Activated naive CD8-positive, alpha-beta T cell treated with anti-CD3 and anti-CD28 coated beads for 36 hours (primary cell): ENCODE data around the gene PARP1. TPM values are rescaled to one million over a fixed set of nuclear protein-coding genes. Genes with fewer than 3 reads are reported as not detected.

Experiments used
- DNase-seq: peaks from one replicate; pipeline ENCODE4 v3.0.0; 2021
- H3K27ac Mint-ChIP-seq: one replicate; pipeline ENCODE4 v1.8.0; 2022; ENCODE audit warnings: mild to moderate bottlenecking, moderate library complexity, mixed read lengths
- H3K27me3 Mint-ChIP-seq: one replicate; pipeline ENCODE4 v1.8.0; 2022; ENCODE audit warnings: mild to moderate bottlenecking, mixed read lengths
- H3K36me3 Mint-ChIP-seq: one replicate; pipeline ENCODE4 v1.8.0; 2021; ENCODE audit warnings: mild to moderate bottlenecking, mixed read lengths
- H3K4me1 Mint-ChIP-seq: one replicate; pipeline ENCODE4 v1.8.0; 2021; ENCODE audit warnings: mixed read lengths
- H3K4me3 Mint-ChIP-seq: one replicate; pipeline ENCODE4 v1.8.0; 2022; ENCODE audit warnings: mild to moderate bottlenecking, moderate library complexity, mixed read lengths
- H3K9me3 Mint-ChIP-seq: one replicate; pipeline ENCODE4 v1.8.0; 2022; ENCODE audit warnings: mixed read lengths
- total RNA-seq, 2 experiments: library from RNA; stranded (reverse); gene quantifications; one replicate each; pipeline ENCODE4 v1.2.3, GENCODE V29; 2021

Gene PARP1
- total RNA-seq, 2 experiments from 2014 or later = 226 to 228 TPM

- Mint-ChIP-seq H3K9me3 (no peaks in the 10 kb centered on the region), H3K27ac (no peak overlapping the region), H3K27me3 (no peaks in the 10 kb centered on the region), H3K36me3 (peaks cover 45% of the 10 kb centered on the region), H3K4me1 (peaks cover 53% of the 10 kb centered on the region), H3K4me3 (peak overlapping the region; percentile 100)
- no peak for DNase-seq
These were observed 3.6 kb downstream of the PARP1 start for GRCh38 chr1:226404063-226404903.

- H3K4me3 Mint-ChIP-seq = no peak overlapping the region
- H3K4me1 Mint-ChIP-seq = peaks cover 52% of the 10 kb centered on the region
- peaks cover 51% of the 10 kb centered on the region for H3K36me3 Mint-ChIP-seq
These were observed 4.5 kb downstream of the PARP1 start for GRCh38 chr1:226403201-226404034.

DNA sequence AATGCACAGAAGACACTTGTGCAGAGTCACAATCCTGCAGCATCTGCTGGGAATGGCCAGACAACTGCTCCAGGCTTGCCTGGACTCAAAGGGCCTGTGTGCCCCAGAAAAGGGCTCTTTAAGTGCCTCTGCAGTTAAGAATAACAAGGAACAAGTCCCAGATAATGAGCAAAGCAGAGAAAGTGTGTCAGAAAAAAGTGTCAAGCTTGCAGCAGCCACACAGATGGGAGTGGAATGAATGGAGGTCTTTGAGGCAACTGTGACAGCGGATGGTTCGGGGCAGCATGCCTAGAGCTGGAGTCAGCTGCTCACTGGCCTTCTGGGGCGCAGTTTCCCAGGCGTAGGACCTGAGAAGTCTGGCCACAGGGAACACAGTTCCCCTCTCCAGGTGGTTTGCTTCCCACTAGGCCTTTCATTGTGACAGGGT lies 5.1 kb downstream of the PARP1 start:
- H3K27ac Mint-ChIP-seq = no peak overlapping the region
- DNase-seq = no peak
- no peaks in the 10 kb centered on the region for H3K9me3 Mint-ChIP-seq
- peaks cover 56% of the 10 kb centered on the region for H3K36me3 Mint-ChIP-seq
- peaks cover 52% of the 10 kb centered on the region for H3K4me1 Mint-ChIP-seq
- no peak overlapping the region for H3K4me3 Mint-ChIP-seq
- no peaks in the 10 kb centered on the region for H3K27me3 Mint-ChIP-seq

More at GRCh38 chr1:226403201-226404034, 4.5 kb downstream of the PARP1 start:
- Mint-ChIP-seq H3K27ac (no peak overlapping the region), H3K9me3 (no peaks in the 10 kb centered on the region), H3K27me3 (no peaks in the 10 kb centered on the region)
- no peak for DNase-seq

GRCh38 chr1:226401355-226402303 lies 6.3 kb downstream of the PARP1 start:
- no peak overlapping the region for H3K4me3 Mint-ChIP-seq
- DNase-seq = no peak
- peaks cover 52% of the 10 kb centered on the region for H3K4me1 Mint-ChIP-seq
- H3K27me3 Mint-ChIP-seq = no peaks in the 10 kb centered on the region
- no peak overlapping the region for H3K27ac Mint-ChIP-seq
- H3K36me3 Mint-ChIP-seq = peaks cover 54% of the 10 kb centered on the region
- no peaks in the 10 kb centered on the region for H3K9me3 Mint-ChIP-seq

DNA sequence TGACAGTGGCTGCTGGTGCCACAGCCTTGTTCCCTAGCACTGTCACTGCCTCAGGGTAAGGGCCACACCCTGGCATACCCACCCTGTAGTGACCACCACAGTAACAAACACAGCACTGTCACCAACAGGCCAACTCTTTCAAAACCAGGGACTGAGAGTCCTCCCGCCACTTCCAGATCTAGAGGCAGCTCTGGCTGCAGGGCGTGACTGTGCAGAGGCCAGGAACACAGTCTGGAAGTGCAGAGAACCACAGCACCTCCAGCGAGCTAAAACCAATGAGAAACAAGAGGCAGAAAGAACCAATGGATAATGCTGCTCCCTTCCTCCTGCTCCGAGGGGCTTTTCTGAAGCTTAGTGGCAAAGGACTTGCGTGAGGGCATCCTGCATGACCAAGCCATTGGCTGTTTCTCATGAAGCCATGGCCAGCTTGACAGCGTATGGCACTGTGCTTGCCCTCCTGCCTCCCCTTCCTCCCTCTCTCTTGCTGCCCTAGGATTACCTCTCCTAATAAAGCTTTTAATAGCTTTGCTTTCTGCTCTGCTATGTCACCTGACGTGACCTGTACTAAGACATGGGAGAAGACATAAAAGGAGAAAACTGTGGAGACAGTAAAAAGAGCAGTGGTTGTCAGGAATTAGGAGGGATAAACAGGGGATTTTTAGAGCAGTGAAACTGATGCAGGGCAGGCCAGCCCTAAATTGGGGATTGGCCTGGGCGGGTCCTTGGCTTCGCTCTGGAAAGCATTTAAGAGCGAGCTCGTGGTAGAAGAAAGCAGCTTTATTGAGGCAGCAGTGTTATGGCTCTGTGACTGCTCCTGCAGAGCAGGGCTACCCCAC lies 7.2 kb downstream of the PARP1 start:
- H3K4me1 Mint-ChIP-seq = peaks cover 47% of the 10 kb centered on the region
- H3K9me3 Mint-ChIP-seq = no peaks in the 10 kb centered on the region
- H3K27ac Mint-ChIP-seq = no peak overlapping the region
- peaks cover 50% of the 10 kb centered on the region for H3K36me3 Mint-ChIP-seq
- DNase-seq = no peak
- no peaks in the 10 kb centered on the region for H3K27me3 Mint-ChIP-seq
- H3K4me3 Mint-ChIP-seq = no peak overlapping the region

- peaks cover 52% of the 10 kb centered on the region for H3K36me3 Mint-ChIP-seq
- H3K9me3 Mint-ChIP-seq = no peaks in the 10 kb centered on the region
- no peak overlapping the region for H3K4me3 Mint-ChIP-seq
- H3K27me3 Mint-ChIP-seq = no peaks in the 10 kb centered on the region
- peaks cover 37% of the 10 kb centered on the region for H3K4me1 Mint-ChIP-seq
- H3K27ac Mint-ChIP-seq = no peak overlapping the region
- DNase-seq = no peak
These were observed 9.8 kb downstream of the PARP1 start for GRCh38 chr1:226397955-226398636.

DNA sequence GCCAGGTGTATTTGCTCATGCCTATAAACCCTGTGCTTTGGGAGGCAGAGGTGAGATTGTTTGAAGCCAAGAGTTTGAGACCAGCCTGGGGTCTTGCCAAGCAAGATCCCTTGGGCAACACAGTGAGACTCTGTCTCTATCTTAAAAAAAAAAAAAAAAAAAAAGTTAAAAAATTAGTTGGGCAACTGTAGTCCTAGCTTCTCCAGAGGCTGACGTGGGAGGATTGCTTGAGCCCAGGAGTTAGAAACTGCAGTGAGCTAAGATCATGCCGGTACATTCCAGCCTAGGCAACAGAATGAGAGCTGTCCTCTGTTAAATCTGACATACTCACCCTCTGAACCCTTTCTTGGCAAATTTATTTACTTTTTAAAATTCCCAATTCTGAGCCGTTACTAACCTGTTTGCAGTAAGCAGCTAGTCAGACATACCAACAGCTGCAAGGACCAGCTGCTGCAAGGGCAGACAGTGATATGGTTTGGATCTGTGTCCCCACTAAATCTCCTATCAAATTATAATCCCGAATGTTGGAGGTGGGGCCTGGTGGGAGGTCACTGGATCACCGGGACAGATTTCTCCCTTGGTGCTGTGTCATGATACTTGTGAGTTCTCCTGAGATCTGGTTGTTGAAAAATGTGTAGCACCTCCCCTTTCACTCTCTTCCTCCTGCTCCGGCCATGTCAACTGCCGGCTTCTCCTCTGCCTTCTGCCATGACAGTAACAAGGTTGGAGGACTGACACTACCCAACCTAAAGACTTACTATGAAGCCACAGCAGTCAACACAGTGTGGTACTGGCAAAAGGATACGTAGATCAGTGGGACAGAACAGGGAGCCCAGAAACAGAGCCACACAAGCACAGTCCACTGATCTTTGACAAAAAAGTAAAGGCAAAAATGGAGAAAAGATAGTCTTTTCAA lies 10.6 kb downstream of the PARP1 start:
- Mint-ChIP-seq H3K9me3 (no peaks in the 10 kb centered on the region), H3K4me1 (peaks cover 33% of the 10 kb centered on the region), H3K4me3 (no peak overlapping the region), H3K27ac (no peak overlapping the region), H3K27me3 (no peaks in the 10 kb centered on the region), H3K36me3 (peaks cover 51% of the 10 kb centered on the region)
- no peak for DNase-seq

- Mint-ChIP-seq H3K27me3 (no peaks in the 10 kb centered on the region), H3K27ac (no peak overlapping the region), H3K36me3 (peaks cover 46% of the 10 kb centered on the region), H3K9me3 (no peaks in the 10 kb centered on the region), H3K4me3 (no peak overlapping the region), H3K4me1 (peaks cover 20% of the 10 kb centered on the region)
- no peak for DNase-seq
These were observed 12.1 kb downstream of the PARP1 start for GRCh38 chr1:226395753-226396152.

DNA sequence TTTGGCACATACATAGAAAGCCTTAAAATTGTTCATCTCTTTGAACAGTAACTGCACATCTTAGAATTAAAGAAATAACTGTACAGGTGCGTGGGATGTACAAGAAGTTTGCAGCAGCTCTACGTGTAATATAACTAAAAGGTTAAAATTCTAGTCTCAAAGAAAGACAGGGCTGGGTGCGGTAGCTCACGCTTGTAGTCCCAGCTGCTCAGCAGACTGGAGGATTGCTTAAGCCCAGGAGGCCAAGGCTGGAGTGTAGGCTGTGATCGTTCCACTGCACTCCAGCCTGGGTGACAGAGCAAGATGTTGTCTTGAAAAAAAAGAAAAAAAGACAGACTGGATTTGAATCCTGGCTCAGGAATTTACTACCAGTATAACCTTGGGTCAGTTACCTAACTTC lies 13.4 kb downstream of the PARP1 start:
- peaks cover 34% of the 10 kb centered on the region for H3K36me3 Mint-ChIP-seq
- DNase-seq = no peak
- no peak overlapping the region for H3K27ac Mint-ChIP-seq
- no peaks in the 10 kb centered on the region for H3K9me3 Mint-ChIP-seq
- H3K4me1 Mint-ChIP-seq = peaks cover 20% of the 10 kb centered on the region
- H3K4me3 Mint-ChIP-seq = no peak overlapping the region
- H3K27me3 Mint-ChIP-seq = no peaks in the 10 kb centered on the region

GRCh38 chr1:226390681-226391080 lies 17.2 kb downstream of the PARP1 start:
- Mint-ChIP-seq H3K36me3 (peaks cover 22% of the 10 kb centered on the region), H3K27me3 (no peaks in the 10 kb centered on the region), H3K4me1 (peaks cover 12% of the 10 kb centered on the region), H3K4me3 (no peak overlapping the region), H3K27ac (no peak overlapping the region), H3K9me3 (no peaks in the 10 kb centered on the region)
- no peak for DNase-seq

- Mint-ChIP-seq H3K27ac (no peak overlapping the region), H3K27me3 (no peaks in the 10 kb centered on the region), H3K36me3 (peaks cover 22% of the 10 kb centered on the region), H3K4me1 (no peaks in the 10 kb centered on the region), H3K4me3 (no peak overlapping the region), H3K9me3 (no peaks in the 10 kb centered on the region)
- DNase-seq = no peak
These were observed 19.8 kb downstream of the PARP1 start for GRCh38 chr1:226388131-226388530.

DNA sequence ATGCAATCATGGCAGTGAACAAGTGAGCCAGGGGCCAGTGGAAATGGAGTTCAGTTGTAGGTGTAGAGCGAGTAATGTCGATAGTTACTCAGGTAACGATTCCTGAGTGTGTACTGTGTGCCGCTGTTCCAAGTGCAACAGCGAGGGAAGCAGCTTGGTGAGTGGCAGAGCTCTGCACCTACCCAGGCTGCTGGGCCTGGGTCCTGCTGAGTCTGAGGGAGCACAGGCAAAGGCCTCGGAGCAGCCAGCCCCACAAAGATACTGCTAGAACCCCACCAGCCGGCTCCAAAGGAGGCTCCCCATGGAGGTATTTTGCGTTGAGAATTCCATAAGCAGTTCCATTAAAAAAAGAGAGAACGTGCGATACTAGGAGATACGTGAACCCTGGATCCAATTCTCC lies 23.2 kb downstream of the PARP1 start:
- Mint-ChIP-seq H3K9me3 (no peaks in the 10 kb centered on the region), H3K4me3 (no peak overlapping the region), H3K27me3 (no peaks in the 10 kb centered on the region), H3K36me3 (peaks cover 28% of the 10 kb centered on the region), H3K4me1 (peaks cover 13% of the 10 kb centered on the region), H3K27ac (no peak overlapping the region)
- no peak for DNase-seq

GRCh38 chr1:226384040-226384439 lies 23.9 kb downstream of the PARP1 start:
- no peak for DNase-seq
- no peak overlapping the region for H3K27ac Mint-ChIP-seq
- H3K4me3 Mint-ChIP-seq = no peak overlapping the region
- H3K4me1 Mint-ChIP-seq = peaks cover 13% of the 10 kb centered on the region
- H3K36me3 Mint-ChIP-seq = peaks cover 32% of the 10 kb centered on the region
- H3K27me3 Mint-ChIP-seq = no peaks in the 10 kb centered on the region
- no peaks in the 10 kb centered on the region for H3K9me3 Mint-ChIP-seq
